Activated CD4-positive, alpha-beta T cell treated with anti-CD3 and anti-CD28 coated beads, Interleukin-2, Interleukin-4, amounts not matched to agents 100 ng/mL and 50 ng/mL, durations not matched to agents 16 hours and 8 hours (primary cell): ENCODE measurements around the gene TERT.
A peak's percentile ranks its signal among the peaks of the same experiment; 100 is the strongest.
"Not testable (repeated sequence)": the region's sequence is repeated elsewhere in the genome, so short reads cannot be mapped to it uniquely, and the experiment has no call there.

Experiments used
- DNase-seq: peaks from one replicate; pipeline ENCODE4 v3.0.0-alpha.2; 2020; ENCODE audit warnings: low spot score

TERT gene

DNA sequence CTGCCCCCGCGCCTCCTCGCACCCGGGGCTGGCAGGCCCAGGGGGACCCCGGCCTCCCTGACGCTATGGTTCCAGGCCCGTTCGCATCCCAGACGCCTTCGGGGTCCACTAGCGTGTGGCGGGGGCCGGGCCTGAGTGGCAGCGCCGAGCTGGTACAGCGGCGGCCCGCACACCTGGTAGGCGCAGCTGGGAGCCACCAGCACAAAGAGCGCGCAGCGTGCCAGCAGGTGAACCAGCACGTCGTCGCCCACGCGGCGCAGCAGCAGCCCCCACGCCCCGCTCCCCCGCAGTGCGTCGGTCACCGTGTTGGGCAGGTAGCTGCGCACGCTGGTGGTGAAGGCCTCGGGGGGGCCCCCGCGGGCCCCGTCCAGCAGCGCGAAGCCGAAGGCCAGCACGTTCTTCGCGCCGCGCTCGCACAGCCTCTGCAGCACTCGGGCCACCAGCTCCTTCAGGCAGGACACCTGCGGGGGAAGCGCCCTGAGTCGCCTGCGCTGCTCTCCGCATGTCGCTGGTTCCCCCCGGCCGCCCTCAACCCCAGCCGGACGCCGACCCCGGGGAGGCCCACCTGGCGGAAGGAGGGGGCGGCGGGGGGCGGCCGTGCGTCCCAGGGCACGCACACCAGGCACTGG is 548 bp downstream of the TERT start:
- peak; percentile 6 for DNase-seq

DNA sequence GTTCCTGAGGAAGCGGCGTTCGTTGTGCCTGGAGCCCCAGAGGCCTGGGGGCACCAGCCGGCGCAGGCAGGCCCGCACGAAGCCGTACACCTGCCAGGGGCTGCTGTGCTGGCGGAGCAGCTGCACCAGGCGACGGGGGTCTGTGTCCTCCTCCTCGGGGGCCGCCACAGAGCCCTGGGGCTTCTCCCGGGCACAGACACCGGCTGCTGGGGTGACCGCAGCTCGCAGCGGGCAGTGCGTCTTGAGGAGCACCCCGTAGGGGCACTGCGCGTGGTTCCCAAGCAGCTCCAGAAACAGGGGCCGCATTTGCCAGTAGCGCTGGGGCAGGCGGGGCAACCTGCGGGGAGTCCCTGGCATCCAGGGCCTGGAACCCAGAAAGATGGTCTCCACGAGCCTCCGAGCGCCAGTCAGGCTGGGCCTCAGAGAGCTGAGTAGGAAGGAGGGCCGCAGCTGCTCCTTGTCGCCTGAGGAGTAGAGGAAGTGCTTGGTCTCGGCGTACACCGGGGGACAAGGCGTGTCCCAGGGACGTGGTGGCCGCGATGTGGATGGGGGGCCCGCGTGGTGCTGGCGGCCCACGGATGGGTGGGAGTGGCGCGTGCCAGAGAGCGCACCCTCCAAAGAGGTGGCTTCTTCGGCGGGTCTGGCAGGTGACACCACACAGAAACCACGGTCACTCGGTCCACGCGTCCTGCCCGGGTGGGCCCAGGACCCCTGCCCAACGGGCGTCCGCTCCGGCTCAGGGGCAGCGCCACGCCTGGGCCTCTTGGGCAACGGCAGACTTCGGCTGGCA is 1.3 kb downstream of the TERT start:
- DNase-seq: no peak

GRCh38 chr5:1292846-1293415 is 1.9 kb downstream of the TERT start:
- no peak for DNase-seq

DNA sequence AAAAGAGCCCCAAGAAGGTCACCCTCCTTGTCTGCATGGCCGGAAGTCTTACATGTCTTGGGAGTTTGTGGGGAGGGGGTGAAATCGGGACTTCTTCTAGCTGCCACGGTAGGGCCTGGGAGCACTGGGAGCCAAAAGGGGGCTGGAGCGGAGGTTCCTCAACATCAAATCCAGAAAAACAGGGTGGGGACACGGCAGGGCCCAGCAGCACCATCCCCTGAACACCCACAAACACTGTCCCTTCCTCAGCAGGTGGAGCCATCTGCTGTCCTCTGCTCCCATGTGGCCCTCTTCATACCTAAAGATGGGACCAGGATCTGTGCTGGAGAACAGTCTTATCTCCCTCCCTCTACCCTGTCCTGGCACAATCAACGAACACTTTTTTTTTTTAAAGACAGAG is 2.7 kb downstream of the TERT start:
- no peak for DNase-seq

DNA sequence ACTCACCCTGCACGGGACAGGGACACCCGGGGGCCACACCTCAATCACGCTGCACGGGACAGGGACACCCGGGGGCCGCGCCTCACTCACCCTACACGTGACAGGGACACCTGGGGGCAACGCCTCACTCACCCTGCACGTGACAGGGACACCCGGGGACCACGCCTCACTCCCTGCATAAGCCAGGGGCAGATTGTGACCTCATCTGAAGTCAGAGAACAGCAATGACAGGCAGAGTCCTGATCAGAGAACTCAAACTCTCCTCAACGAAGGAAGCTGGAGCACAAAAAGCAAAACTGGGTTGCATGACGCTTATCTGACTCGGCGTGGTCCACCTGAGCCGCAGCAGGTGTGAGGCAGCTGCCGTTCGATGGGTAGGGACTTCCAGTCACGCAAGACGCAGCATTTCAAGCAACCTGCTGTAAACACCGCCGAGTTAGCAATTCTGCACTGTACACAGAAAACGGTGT is 3.2 kb downstream of the TERT start:
- DNase-seq: no peak

DNA sequence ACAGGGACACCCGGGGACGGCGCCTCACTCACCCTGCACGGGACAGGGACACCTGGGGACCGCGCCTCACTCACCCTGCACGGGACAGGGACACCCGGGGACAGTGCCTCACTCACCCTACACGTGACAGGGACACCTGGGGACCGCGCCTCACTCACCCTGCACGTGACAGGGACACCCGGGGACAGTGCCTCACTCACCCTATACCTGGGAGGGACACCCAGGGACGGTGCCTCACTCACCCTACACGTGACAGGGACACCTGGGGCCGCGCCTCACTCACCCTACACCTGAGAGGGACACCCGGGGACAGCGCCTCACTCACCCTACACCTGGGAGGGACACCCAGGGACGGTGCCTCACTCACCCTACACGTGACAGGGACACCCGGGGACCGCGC is 3.9 kb downstream of the TERT start:
- not testable (repeated sequence) for DNase-seq

DNA sequence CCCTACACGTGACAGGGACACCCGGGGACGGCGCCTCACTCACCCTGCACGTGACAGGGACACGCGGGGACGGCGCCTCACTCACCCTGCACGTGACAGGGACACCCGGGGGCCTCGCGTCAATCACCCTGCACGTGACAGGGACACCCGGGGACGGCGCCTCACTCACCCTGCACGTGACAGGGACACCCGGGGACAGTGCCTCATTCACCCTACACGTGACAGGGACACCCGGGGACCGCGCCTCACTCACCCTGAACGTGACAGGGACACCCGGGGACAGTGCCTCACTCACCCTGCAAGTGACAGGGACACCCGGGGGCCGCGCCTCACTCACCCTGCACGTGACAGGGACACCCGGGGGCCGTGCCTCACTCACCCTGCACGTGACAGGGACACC is 5.3 kb downstream of the TERT start:
- not testable (repeated sequence) for DNase-seq

GRCh38 chr5:1288439-1289335 is 6.2 kb downstream of the TERT start:
- DNase-seq: no peak

- no peak for DNase-seq
These were observed 9.0 kb downstream of the TERT start for GRCh38 chr5:1285883-1286291.

DNA sequence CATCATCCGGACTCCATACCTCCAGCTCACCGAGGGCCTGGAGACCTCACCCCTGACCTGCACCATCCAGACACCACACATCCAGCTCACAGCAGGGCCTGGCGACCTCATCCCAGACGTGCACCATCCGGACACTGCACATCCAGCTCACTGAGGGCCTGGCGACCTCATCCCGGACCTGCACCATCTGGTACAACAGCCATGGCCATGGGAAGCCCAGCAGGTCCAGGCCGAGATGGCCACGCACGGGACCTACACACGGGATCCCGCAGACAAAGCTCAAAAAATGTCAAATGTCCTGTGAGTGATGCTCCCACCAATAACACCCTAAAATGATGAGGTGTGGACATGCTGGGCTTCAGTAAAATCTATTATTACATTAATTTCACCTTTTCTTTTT is 9.7 kb downstream of the TERT start:
- no peak for DNase-seq

- not testable (repeated sequence) for DNase-seq
These were observed 10.4 kb downstream of the TERT start for GRCh38 chr5:1284336-1284970.

- DNase-seq: not testable (repeated sequence)
These were observed 11.2 kb downstream of the TERT start for GRCh38 chr5:1283729-1284041.

DNA sequence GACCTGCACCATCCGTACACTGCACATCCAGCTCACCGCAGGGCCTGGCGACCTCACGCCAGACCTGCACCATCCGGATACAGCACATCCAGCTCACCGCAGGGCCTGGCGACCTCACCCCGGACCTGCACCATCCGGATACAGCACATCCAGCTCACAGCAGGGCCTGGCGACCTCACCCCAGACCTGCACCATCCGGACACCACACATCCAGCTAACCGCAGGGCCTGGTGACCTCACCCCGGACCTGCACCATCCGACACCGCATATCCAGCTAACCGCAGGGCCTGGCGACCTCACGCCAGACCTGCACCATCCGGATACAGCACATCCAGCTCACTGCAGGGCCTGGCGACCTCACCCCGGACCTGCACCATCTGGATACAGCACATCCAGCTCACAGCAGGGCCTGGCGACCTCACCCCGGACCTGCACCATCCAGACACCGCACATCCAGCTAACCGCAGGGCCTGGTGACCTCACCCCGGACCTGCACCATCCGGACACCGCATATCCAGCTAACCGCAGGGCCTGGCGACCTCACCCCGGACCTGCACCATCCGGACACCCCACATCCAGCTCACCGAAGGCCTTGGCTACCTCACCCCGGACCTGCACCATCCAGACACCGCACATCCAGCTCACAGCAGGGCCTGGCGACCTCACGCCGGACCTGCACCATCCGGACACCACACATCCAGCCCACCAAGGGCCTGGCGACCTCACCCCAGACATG is 11.7 kb downstream of the TERT start:
- not testable (repeated sequence) for DNase-seq

DNA sequence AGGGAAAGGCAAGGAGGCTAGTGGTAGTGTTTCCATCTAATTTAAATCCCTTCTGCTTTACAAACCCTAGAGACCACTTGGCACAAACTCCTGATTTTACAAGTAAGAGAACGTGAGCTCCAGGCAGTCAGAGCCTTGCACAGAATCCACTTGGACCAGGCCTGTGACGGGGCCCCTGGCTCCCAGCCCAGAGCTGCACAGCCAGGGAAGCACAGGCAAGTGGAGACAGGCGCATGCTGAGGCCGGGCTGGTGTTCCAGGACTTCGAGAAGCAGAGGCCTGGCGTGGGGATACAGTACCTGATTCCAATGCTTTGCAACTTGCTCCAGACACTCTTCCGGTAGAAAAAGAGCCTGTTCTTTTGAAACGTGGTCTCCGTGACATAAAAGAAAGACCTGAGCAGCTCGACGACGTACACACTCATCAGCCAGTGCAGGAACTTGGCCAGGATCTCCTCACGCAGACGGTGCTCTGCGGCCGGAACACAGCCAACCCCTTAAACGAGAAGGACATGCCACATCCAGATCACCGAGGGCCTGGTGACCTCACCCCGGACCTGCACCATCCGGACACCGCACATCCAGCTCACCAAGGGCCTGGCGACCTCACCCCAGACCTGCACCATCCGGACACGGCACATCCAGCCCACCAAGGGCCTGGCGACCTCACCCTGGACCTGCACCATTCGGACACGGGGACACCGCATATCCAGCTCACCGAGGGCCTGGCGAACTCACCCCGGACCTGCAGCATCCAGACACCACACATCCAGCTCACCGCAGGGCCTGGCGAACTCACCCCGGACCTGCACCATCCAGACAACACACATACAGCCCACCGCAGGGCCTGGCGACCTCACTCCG is 12.5 kb downstream of the TERT start:
- no peak for DNase-seq

GRCh38 chr5:1281038-1281882 is 13.6 kb downstream of the TERT start:
- DNase-seq: no peak

DNA sequence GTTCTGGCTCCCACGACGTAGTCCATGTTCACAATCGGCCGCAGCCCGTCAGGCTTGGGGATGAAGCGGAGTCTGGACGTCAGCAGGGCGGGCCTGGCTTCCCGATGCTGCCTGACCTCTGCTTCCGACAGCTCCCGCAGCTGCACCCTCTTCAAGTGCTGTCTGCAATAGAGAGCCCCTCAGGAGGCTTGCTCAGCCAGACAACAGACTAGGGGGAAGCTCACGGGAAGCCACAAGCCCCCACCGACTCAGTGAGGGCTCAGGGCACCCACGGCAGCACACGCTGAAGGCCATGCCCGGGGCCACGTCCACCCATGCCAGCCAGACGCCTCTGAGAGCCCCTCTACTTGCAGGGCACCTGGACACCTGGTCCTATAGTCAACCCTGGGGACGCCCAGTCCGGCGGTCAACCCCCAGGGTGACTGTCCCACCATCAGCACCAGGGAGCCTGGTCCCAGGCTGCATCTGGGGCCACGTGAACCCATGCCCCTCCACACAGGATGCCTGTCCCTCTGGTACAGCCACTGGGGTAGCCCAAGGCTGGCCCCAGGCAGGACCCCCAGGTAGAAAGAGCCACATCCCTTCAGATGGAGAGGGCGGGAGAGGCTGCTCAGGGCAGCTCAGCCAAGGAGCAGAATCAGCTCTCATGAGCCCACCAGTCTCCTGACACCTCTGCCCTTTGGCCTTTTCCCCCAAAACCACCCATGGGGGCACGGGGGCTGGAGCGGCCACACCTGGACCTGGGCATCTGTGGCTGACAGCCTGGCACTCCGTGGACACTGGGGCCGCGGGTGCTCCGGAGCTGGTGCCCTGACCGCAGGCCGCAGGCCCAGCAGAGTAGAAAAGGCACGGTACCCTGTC is 14.5 kb downstream of the TERT start:
- DNase-seq: no peak

DNA sequence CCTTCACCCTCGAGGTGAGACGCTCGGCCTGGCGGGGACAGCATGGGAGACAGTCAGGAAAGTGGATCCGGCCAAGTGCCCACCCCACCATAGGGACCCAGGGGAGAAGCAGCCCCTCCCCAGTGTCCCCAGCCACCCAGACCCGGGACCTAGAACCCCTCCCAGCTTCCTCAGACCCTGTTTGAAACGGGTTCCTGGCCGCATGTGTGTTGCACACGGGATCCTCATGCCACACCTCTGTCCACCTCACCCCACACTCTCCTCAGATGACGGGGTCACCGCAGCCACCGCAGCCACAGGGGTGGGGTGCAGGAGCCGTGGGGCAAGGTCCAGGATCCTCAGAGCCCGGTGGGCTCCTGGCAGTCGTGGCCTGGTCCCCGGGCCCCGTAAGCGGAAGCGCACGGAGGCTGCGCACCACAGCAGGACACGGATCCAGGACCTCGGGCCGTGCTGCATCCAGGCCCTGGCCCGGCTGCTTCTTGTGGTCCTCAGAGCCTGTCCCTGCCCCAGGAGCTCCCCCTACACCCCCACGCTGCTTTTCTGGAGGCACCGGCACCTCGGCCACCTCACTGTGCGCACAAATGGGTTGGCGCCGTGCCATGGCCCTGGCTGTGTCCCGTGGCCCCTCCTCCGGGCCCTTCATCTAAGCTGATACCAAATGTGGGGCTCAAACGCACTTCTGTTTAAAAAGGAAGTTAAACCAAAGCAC is 15.3 kb downstream of the TERT start:
- no peak for DNase-seq
